ENCODE measurements around the gene CPA2. TPM values are rescaled to one million over a fixed set of nuclear protein-coding genes. Genes with fewer than 3 reads are reported as not detected.
"Not testable (repeated sequence)": the region's sequence is repeated elsewhere in the genome, so short reads cannot be mapped to it uniquely, and the experiment has no call there.

Gene CPA2
- total RNA-seq, 6 donors from 2014 or later: 1.1 to 2.8 TPM; not detected in 4

DNA sequence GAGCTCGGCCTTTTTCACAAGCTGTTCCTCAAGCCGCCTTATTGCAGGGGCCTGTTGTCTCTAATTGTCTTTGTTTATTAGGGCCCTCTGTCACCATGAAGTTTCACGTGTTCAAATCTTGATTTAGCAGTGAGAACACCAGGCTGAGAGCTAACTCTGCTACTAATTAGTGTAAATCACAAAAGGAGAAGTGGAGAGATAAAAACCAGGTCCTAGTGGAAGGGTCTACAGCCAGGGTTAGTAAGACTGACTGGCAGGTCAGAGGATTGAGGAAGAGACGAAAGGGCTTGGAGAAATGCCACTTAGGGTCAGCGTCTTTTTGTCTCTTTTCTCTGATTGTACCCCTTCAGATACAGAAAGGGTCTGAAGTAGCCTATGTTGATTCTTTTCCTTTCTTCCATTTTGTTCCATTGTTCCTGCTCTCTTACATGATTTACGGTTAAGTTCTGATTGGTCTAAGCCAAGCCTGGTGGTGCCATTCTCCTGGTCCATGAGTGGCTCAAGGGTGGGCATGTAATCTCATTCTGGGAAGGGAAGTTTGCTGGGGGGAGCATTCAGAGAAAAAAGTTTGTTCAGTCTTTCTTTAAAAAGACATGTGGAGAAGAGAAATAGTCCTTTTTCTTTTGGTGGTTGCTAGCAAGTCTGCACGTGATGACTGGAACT, 37.7 kb upstream of the CPA2 start:
- no peaks in the 10 kb centered on the region for H3K36me3 ChIP-seq
- H3K27me3 ChIP-seq: no peaks in the 10 kb centered on the region
- no peak for ATAC-seq (ENCODE audit: low FRiP score in 2 of 2)
- no peak for TF ChIP-seq POLR2A (IDR thresholded peaks at IDR 0.05)
- TF ChIP-seq, protein P1, sequence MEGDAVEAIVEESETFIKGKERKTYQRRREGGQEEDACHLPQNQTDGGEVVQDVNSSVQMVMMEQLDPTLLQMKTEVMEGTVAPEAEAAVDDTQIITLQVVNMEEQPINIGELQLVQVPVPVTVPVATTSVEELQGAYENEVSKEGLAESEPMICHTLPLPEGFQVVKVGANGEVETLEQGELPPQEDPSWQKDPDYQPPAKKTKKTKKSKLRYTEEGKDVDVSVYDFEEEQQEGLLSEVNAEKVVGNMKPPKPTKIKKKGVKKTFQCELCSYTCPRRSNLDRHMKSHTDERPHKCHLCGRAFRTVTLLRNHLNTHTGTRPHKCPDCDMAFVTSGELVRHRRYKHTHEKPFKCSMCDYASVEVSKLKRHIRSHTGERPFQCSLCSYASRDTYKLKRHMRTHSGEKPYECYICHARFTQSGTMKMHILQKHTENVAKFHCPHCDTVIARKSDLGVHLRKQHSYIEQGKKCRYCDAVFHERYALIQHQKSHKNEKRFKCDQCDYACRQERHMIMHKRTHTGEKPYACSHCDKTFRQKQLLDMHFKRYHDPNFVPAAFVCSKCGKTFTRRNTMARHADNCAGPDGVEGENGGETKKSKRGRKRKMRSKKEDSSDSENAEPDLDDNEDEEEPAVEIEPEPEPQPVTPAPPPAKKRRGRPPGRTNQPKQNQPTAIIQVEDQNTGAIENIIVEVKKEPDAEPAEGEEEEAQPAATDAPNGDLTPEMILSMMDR (IDR thresholded peaks at IDR 0.05): no peak
- no peak for TF ChIP-seq POLR2AphosphoS5 (IDR thresholded peaks at IDR 0.05)
- TF ChIP-seq EP300 (IDR thresholded peaks at IDR 0.05): no peak
- WGBS, 2 donors: 84% methylated on average over 7 of the region's 7 CpGs
- no peaks in the 10 kb centered on the region for H3K9me3 ChIP-seq
- no peak for DNase-seq
- H3K4me1 ChIP-seq: no peaks in the 10 kb centered on the region
- H3K4me3 ChIP-seq: no peak overlapping the region
- no peak overlapping the region for H3K27ac ChIP-seq

DNA sequence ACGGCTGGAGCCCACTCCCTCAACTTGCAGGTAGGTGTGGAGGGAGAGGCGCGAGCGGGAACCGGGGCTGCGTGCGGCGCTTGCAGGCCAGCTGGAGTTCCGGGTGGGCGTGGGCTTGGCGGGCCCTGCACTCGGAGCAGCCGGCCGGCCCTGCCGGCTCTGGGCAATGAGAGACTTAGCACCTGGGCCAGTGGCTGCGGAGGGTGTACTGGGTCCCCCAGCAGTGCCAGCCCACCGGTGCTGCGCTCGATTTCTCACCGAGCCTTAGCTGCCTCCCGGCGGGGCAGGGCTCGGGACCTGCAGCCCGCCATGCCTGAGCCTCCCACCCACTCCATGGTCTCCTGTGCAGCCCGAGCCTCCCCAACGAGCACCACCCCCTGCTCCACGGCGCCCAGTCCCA, 36.7 kb upstream of the CPA2 start:
- not testable (repeated sequence) for H3K4me1 ChIP-seq; H3K27me3 ChIP-seq; ATAC-seq (ENCODE audit: low FRiP score in 2 of 2); H3K36me3 ChIP-seq; H3K27ac ChIP-seq; H3K4me3 ChIP-seq; H3K9me3 ChIP-seq
- peak in 1 of 2 donors; percentile 61 for DNase-seq
- WGBS, 2 donors: 94 to 96% methylated on average over 3 to 23 of the region's 28 CpGs

DNA sequence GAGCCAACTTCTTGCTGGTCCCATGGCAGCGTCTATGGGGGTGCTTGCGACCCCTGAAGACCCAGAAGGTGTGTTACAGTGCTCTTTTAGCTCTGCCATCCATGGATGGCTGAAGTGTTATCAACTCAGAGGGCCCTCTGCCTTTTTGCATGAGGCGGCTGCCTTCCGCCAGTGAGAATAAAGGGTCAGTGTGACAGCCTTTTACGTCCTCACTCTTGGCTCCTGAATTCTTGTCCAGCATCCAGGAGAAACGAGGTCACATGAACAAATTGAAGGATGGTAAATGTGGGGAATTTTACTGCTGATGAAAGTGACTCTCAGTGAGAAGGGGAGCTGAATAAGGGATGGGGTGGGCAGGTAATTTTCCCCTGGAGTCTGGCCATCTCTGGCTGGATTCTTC, 34.9 kb upstream of the CPA2 start:
- Histone ChIP-seq H3K4me3 (no peak overlapping the region), H3K27ac (no peak overlapping the region), H3K4me1 (no peaks in the 10 kb centered on the region), H3K27me3 (no peaks in the 10 kb centered on the region), H3K9me3 (no peaks in the 10 kb centered on the region), H3K36me3 (no peaks in the 10 kb centered on the region)
- ATAC-seq (ENCODE audit: low FRiP score in 2 of 2) (no peak), DNase-seq (no peak)
- TF ChIP-seq POLR2AphosphoS5 (IDR thresholded peaks at IDR 0.05): no peak
- TF ChIP-seq POLR2A (IDR thresholded peaks at IDR 0.05): no peak
- no peak for TF ChIP-seq EP300 (IDR thresholded peaks at IDR 0.05)
- TF ChIP-seq, protein P1 (IDR thresholded peaks at IDR 0.05): no peak
- WGBS, 2 donors: 68 to 78% methylated on average over 6 of the region's 6 CpGs

DNA sequence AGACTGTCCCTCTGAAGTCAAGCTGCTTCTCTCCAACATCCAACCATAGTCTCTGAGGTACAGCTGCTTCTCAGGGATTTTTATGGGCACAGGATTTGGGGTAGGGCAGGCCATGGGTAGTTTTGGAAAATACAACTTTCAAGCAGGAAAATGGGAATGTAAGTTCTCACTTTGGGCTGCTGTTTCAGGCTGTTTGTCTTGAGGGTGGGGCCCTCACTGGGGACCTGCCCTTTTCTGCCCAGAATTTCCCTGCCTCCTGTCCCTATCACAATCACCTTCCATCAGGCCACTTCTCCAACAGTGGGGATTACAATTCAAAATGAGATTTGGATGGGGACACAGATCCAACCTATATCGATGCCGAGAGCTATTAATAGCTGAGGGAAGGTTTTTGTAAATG, 34.5 kb upstream of the CPA2 start:
- TF ChIP-seq POLR2AphosphoS5 (IDR thresholded peaks at IDR 0.05): no peak
- 88 to 94% methylated on average over 2 of the region's 2 CpGs for WGBS, 2 donors
- Histone ChIP-seq H3K9me3 (no peaks in the 10 kb centered on the region), H3K27ac (no peak overlapping the region), H3K4me1 (no peaks in the 10 kb centered on the region), H3K36me3 (no peaks in the 10 kb centered on the region), H3K4me3 (no peak overlapping the region), H3K27me3 (no peaks in the 10 kb centered on the region)
- ATAC-seq (ENCODE audit: low FRiP score in 2 of 2) (no peak), DNase-seq (no peak)

DNA sequence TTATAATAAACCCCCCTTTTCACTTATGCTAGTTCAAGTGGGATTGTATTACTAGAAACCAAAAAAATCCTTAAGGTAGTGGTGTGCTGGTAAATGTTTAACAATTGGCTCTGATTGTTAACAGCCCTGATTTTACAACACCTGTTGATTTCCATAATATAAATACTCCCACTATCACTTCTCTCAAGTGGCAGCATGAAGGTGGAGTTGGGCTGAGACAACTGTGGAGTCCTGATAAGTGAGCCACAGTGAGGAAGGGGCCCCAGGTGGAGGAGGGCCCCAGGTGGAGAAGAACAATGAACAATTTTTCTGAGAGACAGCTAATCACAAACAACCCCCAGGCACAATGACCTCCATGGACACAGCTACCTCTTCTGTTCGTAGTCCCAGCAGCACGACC, 32.6 kb upstream of the CPA2 start:
- H3K27ac ChIP-seq: no peak overlapping the region
- no peaks in the 10 kb centered on the region for H3K4me1 ChIP-seq
- no peak for ATAC-seq (ENCODE audit: low FRiP score in 2 of 2)
- no peak overlapping the region for H3K4me3 ChIP-seq
- 88 to 93% methylated on average over 2 of the region's 2 CpGs for WGBS, 2 donors
- TF ChIP-seq POLR2AphosphoS5 (IDR thresholded peaks at IDR 0.05) (no peak), POLR2A (IDR thresholded peaks at IDR 0.05) (no peak)
- no peaks in the 10 kb centered on the region for H3K36me3 ChIP-seq
- no peaks in the 10 kb centered on the region for H3K27me3 ChIP-seq
- DNase-seq: no peak
- no peaks in the 10 kb centered on the region for H3K9me3 ChIP-seq

DNA sequence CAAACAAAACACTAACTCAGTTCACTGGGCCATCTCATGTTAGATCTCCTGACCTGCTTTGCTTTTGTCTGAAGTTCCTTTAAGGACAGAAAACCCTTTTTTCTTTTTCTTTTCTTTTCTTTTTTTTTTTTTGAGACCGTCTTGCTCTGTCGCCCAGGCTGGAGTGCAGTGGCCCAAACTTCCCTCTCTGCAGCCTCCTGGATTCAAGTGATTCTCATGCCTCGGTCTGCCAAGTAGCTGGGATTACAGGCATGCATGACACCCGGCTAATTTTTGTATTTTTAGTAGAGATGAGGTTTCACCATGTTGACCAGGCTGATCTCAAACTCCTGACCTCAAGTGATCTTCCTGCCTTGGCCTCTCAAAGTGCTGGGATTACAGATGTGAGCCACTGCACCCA, 30.3 kb upstream of the CPA2 start:
- not testable (repeated sequence) for H3K4me1 ChIP-seq; H3K9me3 ChIP-seq; H3K36me3 ChIP-seq; ATAC-seq (ENCODE audit: low FRiP score in 2 of 2); DNase-seq; H3K27ac ChIP-seq; H3K27me3 ChIP-seq; H3K4me3 ChIP-seq
- 85 to 98% methylated on average over 4 of the region's 4 CpGs for WGBS, 2 donors

- Histone ChIP-seq H3K36me3 (no peaks in the 10 kb centered on the region), H3K9me3 (no peaks in the 10 kb centered on the region), H3K4me1 (no peaks in the 10 kb centered on the region), H3K27ac (no peak overlapping the region), H3K27me3 (no peaks in the 10 kb centered on the region), H3K4me3 (no peak overlapping the region)
- ATAC-seq (ENCODE audit: low FRiP score in 2 of 2) (no peak), DNase-seq (no peak)
- WGBS, 2 donors: 82 to 100% methylated on average over 1 of the region's 1 CpG
- TF ChIP-seq POLR2AphosphoS5 (IDR thresholded peaks at IDR 0.05) (no peak), POLR2A (IDR thresholded peaks at IDR 0.05) (no peak), EP300 (IDR thresholded peaks at IDR 0.05) (no peak)
- TF ChIP-seq, protein P1 (IDR thresholded peaks at IDR 0.05): no peak
These were observed 26.4 kb upstream of the CPA2 start for GRCh38 chr7:130240240-130240639.

Measured in upper lobe of left lung (tissue), 6 donors.